H9 (cell line): ENCODE measurements around the gene SLC14A1. TPM values are rescaled to one million over a fixed set of nuclear protein-coding genes. Genes with fewer than 3 reads are reported as not detected.

ENCODE experiments used
- DNase-seq: peaks from one replicate; pipeline ENCODE4 v3.0.0-alpha.2; 2017
- H2AFZ ChIP-seq: one replicate; pipeline ENCODE4 v1.6.1; 2013; ENCODE audit warnings: mild to moderate bottlenecking, low read length, control low read depth, moderate library complexity
- H2AK5ac ChIP-seq: 2 replicates; pipeline ENCODE4 v1.6.1; 2013; ENCODE audit warnings: low read length, control low read depth, mixed read lengths; ENCODE audit not compliant: insufficient read length
- H2BK120ac ChIP-seq: one replicate; pipeline ENCODE4 v1.6.1; 2013; ENCODE audit warnings: low read depth, mild to moderate bottlenecking, low read length, control low read depth, inconsistent platforms; ENCODE audit not compliant: poor library complexity, severe bottlenecking
- H2BK12ac ChIP-seq: 2 replicates; pipeline ENCODE4 v1.6.1; 2013; ENCODE audit warnings: low read length, control low read depth, mixed read lengths, low read depth; ENCODE audit not compliant: insufficient read length
- H2BK15ac ChIP-seq: 2 replicates; pipeline ENCODE4 v1.6.1; 2013; ENCODE audit warnings: low read depth, low read length, control low read depth
- H2BK20ac ChIP-seq: one replicate; pipeline ENCODE4 v1.6.1; 2013; ENCODE audit warnings: low read depth, mild to moderate bottlenecking, low read length, control low read depth, inconsistent platforms; ENCODE audit not compliant: poor library complexity, severe bottlenecking
- H2BK5ac ChIP-seq: 2 replicates; pipeline ENCODE4 v1.6.1; 2013; ENCODE audit warnings: low read length, control low read depth, mixed read lengths; ENCODE audit not compliant: insufficient read length
- H3K14ac ChIP-seq: 2 replicates; pipeline ENCODE4 v1.6.1; 2013; ENCODE audit warnings: low read length, control low read depth; ENCODE audit not compliant: insufficient read depth
- H3K18ac ChIP-seq: 2 replicates; pipeline ENCODE4 v1.6.1; 2013; ENCODE audit warnings: low read depth, mild to moderate bottlenecking, mixed read lengths, low read length, control low read depth; ENCODE audit not compliant: insufficient read length
- H3K23ac ChIP-seq: 2 replicates; pipeline ENCODE4 v1.6.1; 2013; ENCODE audit warnings: low read length, control low read depth, mixed read lengths, low read depth; ENCODE audit not compliant: insufficient read length
- H3K23me2 ChIP-seq: 2 replicates; pipeline ENCODE4 v1.6.1; 2013; ENCODE audit warnings: low read depth, mild to moderate bottlenecking, mixed read lengths, low read length, control low read depth; ENCODE audit not compliant: insufficient read length, poor library complexity, severe bottlenecking
- H3K27ac ChIP-seq: 2 replicates; pipeline ENCODE4 v1.5.1; 2013; ENCODE audit warnings: low read length, control low read depth, mixed read lengths, low read depth; ENCODE audit not compliant: insufficient read length
- H3K27me3 ChIP-seq: 2 replicates; pipeline ENCODE4 v1.6.1; 2013; ENCODE audit warnings: low read length, control low read depth, inconsistent platforms; ENCODE audit not compliant: insufficient read depth
- H3K4ac ChIP-seq: 2 replicates; pipeline ENCODE4 v1.6.1; 2013; ENCODE audit warnings: low read depth, mild to moderate bottlenecking, control low read depth, inconsistent platforms, low read length, moderate library complexity
- H3K4me1 ChIP-seq: 2 replicates; pipeline ENCODE4 v1.6.1; 2013; ENCODE audit warnings: low read length, control low read depth, inconsistent platforms; ENCODE audit not compliant: insufficient read depth
- H3K4me2 ChIP-seq: 2 replicates; pipeline ENCODE4 v1.6.1; 2013; ENCODE audit warnings: low read length, control low read depth, mixed read lengths; ENCODE audit not compliant: insufficient read length, insufficient read depth
- H3K56ac ChIP-seq: 2 replicates; pipeline ENCODE4 v1.6.1; 2013; ENCODE audit warnings: low read depth, mild to moderate bottlenecking, mixed read lengths, low read length, control low read depth; ENCODE audit not compliant: insufficient read length
- H3K79me1 ChIP-seq: 2 replicates; pipeline ENCODE4 v1.6.1; 2013; ENCODE audit warnings: low read depth, mild to moderate bottlenecking, moderate library complexity, low read length, control low read depth, inconsistent platforms; ENCODE audit not compliant: insufficient read depth, poor library complexity, severe bottlenecking
- H3K79me2 ChIP-seq: 2 replicates; pipeline ENCODE4 v1.6.1; 2013; ENCODE audit warnings: low read length, control low read depth, inconsistent platforms; ENCODE audit not compliant: insufficient read depth
- H3K9ac ChIP-seq: 2 replicates; pipeline ENCODE4 v1.6.1; 2013; ENCODE audit warnings: low read length, control low read depth, mixed read lengths; ENCODE audit not compliant: insufficient read length; ENCODE audit errors: extremely low read depth
- H3K9me3 ChIP-seq: one replicate; pipeline ENCODE4 v1.6.1; 2013; ENCODE audit warnings: low read depth, low read length, inconsistent platforms; ENCODE audit not compliant: control insufficient read depth
- H3T11ph ChIP-seq: one replicate; pipeline ENCODE4 v1.6.1; 2013; ENCODE audit warnings: mild to moderate bottlenecking, low read length, control low read depth, inconsistent platforms
- H4K20me1 ChIP-seq: one replicate; pipeline ENCODE4 v1.6.1; 2013; ENCODE audit not compliant: control insufficient read depth, insufficient read length, insufficient read depth
- H4K5ac ChIP-seq: 2 replicates; pipeline ENCODE4 v1.6.1; 2013; ENCODE audit warnings: low read depth, mild to moderate bottlenecking, mixed read lengths, low read length, control low read depth; ENCODE audit not compliant: insufficient read length
- H4K8ac ChIP-seq: replicated peaks from 2 replicates; pipeline ENCODE4 v1.6.1; 2013; ENCODE audit warnings: low read length, control low read depth, mixed read lengths, low read depth; ENCODE audit not compliant: insufficient read length
- H4K91ac ChIP-seq: 2 replicates; pipeline ENCODE4 v1.6.1; 2013; ENCODE audit warnings: low read depth, mild to moderate bottlenecking, moderate library complexity, mixed read lengths, low read length, control low read depth; ENCODE audit not compliant: insufficient read length
- H3K27ac Mint-ChIP-seq, 3 experiments: 2 replicates in 2 of 3; 3 replicates in 1 of 3; pipeline ENCODE4 v1.8.0; 2020 to 2021; ENCODE audit warnings: mixed read lengths in 3 of 3, mild to moderate bottlenecking in 1 of 3, moderate library complexity in 1 of 3
- H3K27me3 Mint-ChIP-seq: 2 replicates; pipeline ENCODE4 v1.8.0; 2021; ENCODE audit warnings: low read depth, mild to moderate bottlenecking, moderate library complexity, mixed read lengths
- H3K36me3 Mint-ChIP-seq, 3 experiments: 2 replicates in 2 of 3; 3 replicates in 1 of 3; pipeline ENCODE4 v1.8.0; 2020 to 2021; ENCODE audit warnings: low read depth in 3 of 3, mixed read lengths in 3 of 3; ENCODE audit not compliant: insufficient read depth in 1 of 3
- H3K4me1 Mint-ChIP-seq, 2 experiments: 2 replicates each; pipeline ENCODE4 v1.8.0; 2020; ENCODE audit warnings: mixed read lengths in 2 of 2
- H3K4me3 Mint-ChIP-seq, 2 experiments: 2 replicates in 1 of 2; 3 replicates in 1 of 2; pipeline ENCODE4 v1.8.0; 2020 to 2021; ENCODE audit warnings: mild to moderate bottlenecking in 2 of 2, mixed read lengths in 2 of 2, moderate library complexity in 1 of 2
- H3K9me3 Mint-ChIP-seq, 2 experiments: 2 replicates in 1 of 2; 3 replicates in 1 of 2; pipeline ENCODE4 v1.8.0; 2020; ENCODE audit warnings: mild to moderate bottlenecking in 2 of 2, mixed read lengths in 2 of 2, moderate library complexity in 1 of 2
- CTCF ChIP-seq: fragments of 200-600 bp; sonication (generic); conservative IDR thresholded peaks from 3 replicates; pipeline ENCODE4 v1.8.0; 2021; ENCODE audit warnings: antibody characterized with exemption, mild to moderate bottlenecking
- WGBS: extraction: QIAGEN DNeasy Blood & Tissue Kit; methylation state at CpG from one replicate; pipeline ENCODE4 v1.1.7; 2013; ENCODE audit warnings: missing lambda C conversion rate, low lambda C conversion rate, mixed read lengths; ENCODE audit not compliant: insufficient read length; ENCODE audit errors: extremely low coverage; 5-methylcytosine and 5-hydroxymethylcytosine counted together
- total RNA-seq: library from RNA; stranded (reverse); gene quantifications from 2 replicates; pipeline ENCODE4 v1.2.1, GENCODE V29; 2021

SLC14A1 gene
- total RNA-seq, 1 experiment from 2014 or later: not detected

DNA sequence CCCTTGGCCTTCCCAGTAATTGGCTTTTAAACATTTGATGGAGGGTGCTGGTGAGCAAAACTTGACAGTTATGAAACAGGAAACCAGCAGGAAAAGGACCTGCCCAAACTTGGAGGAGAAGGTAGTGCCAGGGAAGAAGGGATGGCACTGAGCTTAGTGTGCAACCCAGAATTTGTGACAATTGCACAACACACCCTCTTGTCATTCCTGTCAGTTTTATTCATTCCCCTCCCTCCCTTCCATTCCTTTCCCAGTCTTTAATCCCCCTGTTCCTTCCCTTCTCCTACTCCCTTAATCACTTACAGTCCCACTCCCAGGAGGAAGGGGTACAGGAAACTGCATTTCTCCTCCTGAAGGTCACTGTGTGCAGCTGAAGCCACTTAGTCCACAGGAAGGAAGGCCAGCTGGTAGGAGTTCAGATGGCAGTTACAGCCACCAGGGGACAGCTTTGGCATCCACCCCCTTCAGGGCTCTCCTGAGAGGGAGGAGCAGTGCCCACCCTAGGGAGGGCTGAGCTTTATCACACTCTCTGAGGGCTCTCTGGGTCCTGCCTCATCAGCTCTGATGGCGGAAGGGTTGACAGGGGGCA is 77.5 kb downstream of the SLC14A1 start:
- H3K79me1 ChIP-seq: no peaks in the 10 kb centered on the region
- no peak overlapping the region for H2AFZ ChIP-seq
- no peak overlapping the region for H2BK5ac ChIP-seq
- no peak overlapping the region for H4K8ac ChIP-seq
- H3K14ac ChIP-seq: no peak overlapping the region
- H2BK15ac ChIP-seq: no peak overlapping the region
- H3K23me2 ChIP-seq: no peaks in the 10 kb centered on the region
- no peak overlapping the region for H3K4me2 ChIP-seq
- no peaks in the 10 kb centered on the region; the same call in 1 of the 2 replicates for H3K4me1 ChIP-seq
- H3K9me3 ChIP-seq: peaks cover 13% of the 10 kb centered on the region
- Mint-ChIP-seq H3K27me3 (peaks cover 2% of the 10 kb centered on the region; the same call in 1 of the 2 replicates), H3K36me3 (peaks cover 18 to 55% (median 36%) of the 10 kb centered on the region in 3 experiments), H3K4me3 (no peak overlapping the region), H3K27ac (no peak overlapping the region), H3K9me3 (peaks cover 59 to 63% of the 10 kb centered on the region in 2 experiments), H3K4me1 (peaks cover 3% of the 10 kb centered on the region in 2 experiments)
- no peak overlapping the region for H3K9ac ChIP-seq
- no peak for TF ChIP-seq CTCF
- H3T11ph ChIP-seq: no peak overlapping the region
- H3K79me2 ChIP-seq: no peaks in the 10 kb centered on the region
- H3K56ac ChIP-seq: no peak overlapping the region
- no peak overlapping the region for H2BK12ac ChIP-seq
- H3K4ac ChIP-seq: no peak overlapping the region
- no CpG with 5 or more reads among the region's 1 CpG for whole genome bisulfite sequencing
- H3K27me3 ChIP-seq: no peaks in the 10 kb centered on the region
- no peak overlapping the region for H3K27ac ChIP-seq
- H4K5ac ChIP-seq: no peak overlapping the region
- H4K20me1 ChIP-seq: no peaks in the 10 kb centered on the region
- no peak overlapping the region for H4K91ac ChIP-seq
- H3K23ac ChIP-seq: no peak overlapping the region
- H2AK5ac ChIP-seq: no peak overlapping the region
- DNase-seq: no peak
- H2BK120ac ChIP-seq: no peak overlapping the region
- no peak overlapping the region for H3K18ac ChIP-seq
- H2BK20ac ChIP-seq: no peak overlapping the region

Other genes starting within 250 kb of the SLC14A1 start
- 0.07 TPM in 1 of 2 replicates, not detected in the other for gene SLC14A2, start 108.7 kb upstream of the SLC14A1 start, total RNA-seq
- 0.13 TPM in 2 replicates for gene SIGLEC15, start 101.5 kb downstream of the SLC14A1 start, total RNA-seq
- gene EPG5, start 243.1 kb downstream of the SLC14A1 start, total RNA-seq: 15.7 and 16.1 TPM in 2 replicates